Panc1 (cell line): ENCODE results near the gene LSM12.

Source experiments
- POLR2AphosphoS5 ChIP-seq: IDR thresholded peaks from 2 replicates; pipeline ENCODE4 v1.6.1; 2012; ENCODE audit warnings: mild to moderate bottlenecking, low read depth, low read length, moderate library complexity
- TF ChIP-seq, protein P1 (sequence below): fragments of 450-650 bp; IDR thresholded peaks from 2 replicates; pipeline ENCODE4 v1.5.1; 2017; ENCODE audit warnings: mild to moderate bottlenecking

DNA sequence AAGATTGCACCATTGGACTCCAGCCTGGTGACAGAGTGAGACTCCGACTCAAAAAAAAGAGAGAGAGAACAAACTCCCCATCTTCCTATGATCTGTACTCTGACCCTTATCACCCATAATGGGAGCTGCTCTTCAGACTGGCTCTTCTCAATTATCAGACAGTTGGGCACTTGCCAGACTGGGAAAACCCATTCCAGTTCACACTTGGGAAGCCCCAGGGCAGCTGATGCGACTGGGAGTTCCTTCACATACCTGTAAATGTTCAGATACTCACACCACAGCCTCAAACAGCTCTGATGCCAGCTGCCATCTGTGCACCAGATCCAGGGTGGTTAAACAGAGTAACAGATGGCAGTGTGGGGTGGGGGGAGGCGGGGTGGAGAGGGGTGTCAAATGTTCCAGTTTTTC lies 27.9 kb downstream of the LSM12 start:
- TF ChIP-seq, protein P1, sequence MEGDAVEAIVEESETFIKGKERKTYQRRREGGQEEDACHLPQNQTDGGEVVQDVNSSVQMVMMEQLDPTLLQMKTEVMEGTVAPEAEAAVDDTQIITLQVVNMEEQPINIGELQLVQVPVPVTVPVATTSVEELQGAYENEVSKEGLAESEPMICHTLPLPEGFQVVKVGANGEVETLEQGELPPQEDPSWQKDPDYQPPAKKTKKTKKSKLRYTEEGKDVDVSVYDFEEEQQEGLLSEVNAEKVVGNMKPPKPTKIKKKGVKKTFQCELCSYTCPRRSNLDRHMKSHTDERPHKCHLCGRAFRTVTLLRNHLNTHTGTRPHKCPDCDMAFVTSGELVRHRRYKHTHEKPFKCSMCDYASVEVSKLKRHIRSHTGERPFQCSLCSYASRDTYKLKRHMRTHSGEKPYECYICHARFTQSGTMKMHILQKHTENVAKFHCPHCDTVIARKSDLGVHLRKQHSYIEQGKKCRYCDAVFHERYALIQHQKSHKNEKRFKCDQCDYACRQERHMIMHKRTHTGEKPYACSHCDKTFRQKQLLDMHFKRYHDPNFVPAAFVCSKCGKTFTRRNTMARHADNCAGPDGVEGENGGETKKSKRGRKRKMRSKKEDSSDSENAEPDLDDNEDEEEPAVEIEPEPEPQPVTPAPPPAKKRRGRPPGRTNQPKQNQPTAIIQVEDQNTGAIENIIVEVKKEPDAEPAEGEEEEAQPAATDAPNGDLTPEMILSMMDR, result no peak
- TF ChIP-seq POLR2AphosphoS5, result no peak
